H9 (cell line): ENCODE data around the gene MESD. TPM values are rescaled to one million over a fixed set of nuclear protein-coding genes. Genes with fewer than 3 reads are reported as not detected.

Source experiments
- DNase-seq: peaks from one replicate; pipeline ENCODE4 v3.0.0-alpha.2; 2017
- H2AFZ ChIP-seq: one replicate; pipeline ENCODE4 v1.6.1; 2013; ENCODE audit warnings: mild to moderate bottlenecking, low read length, control low read depth, moderate library complexity
- H2AK5ac ChIP-seq: 2 replicates; pipeline ENCODE4 v1.6.1; 2013; ENCODE audit warnings: low read length, control low read depth, mixed read lengths; ENCODE audit not compliant: insufficient read length
- H2BK120ac ChIP-seq: one replicate; pipeline ENCODE4 v1.6.1; 2013; ENCODE audit warnings: low read depth, mild to moderate bottlenecking, low read length, control low read depth, inconsistent platforms; ENCODE audit not compliant: poor library complexity, severe bottlenecking
- H2BK12ac ChIP-seq: 2 replicates; pipeline ENCODE4 v1.6.1; 2013; ENCODE audit warnings: low read length, control low read depth, mixed read lengths, low read depth; ENCODE audit not compliant: insufficient read length
- H2BK15ac ChIP-seq: 2 replicates; pipeline ENCODE4 v1.6.1; 2013; ENCODE audit warnings: low read depth, low read length, control low read depth
- H2BK20ac ChIP-seq: one replicate; pipeline ENCODE4 v1.6.1; 2013; ENCODE audit warnings: low read depth, mild to moderate bottlenecking, low read length, control low read depth, inconsistent platforms; ENCODE audit not compliant: poor library complexity, severe bottlenecking
- H2BK5ac ChIP-seq: 2 replicates; pipeline ENCODE4 v1.6.1; 2013; ENCODE audit warnings: low read length, control low read depth, mixed read lengths; ENCODE audit not compliant: insufficient read length
- H3K14ac ChIP-seq: 2 replicates; pipeline ENCODE4 v1.6.1; 2013; ENCODE audit warnings: low read length, control low read depth; ENCODE audit not compliant: insufficient read depth
- H3K18ac ChIP-seq: 2 replicates; pipeline ENCODE4 v1.6.1; 2013; ENCODE audit warnings: low read depth, mild to moderate bottlenecking, mixed read lengths, low read length, control low read depth; ENCODE audit not compliant: insufficient read length
- H3K23ac ChIP-seq: 2 replicates; pipeline ENCODE4 v1.6.1; 2013; ENCODE audit warnings: low read length, control low read depth, mixed read lengths, low read depth; ENCODE audit not compliant: insufficient read length
- H3K23me2 ChIP-seq: 2 replicates; pipeline ENCODE4 v1.6.1; 2013; ENCODE audit warnings: low read depth, mild to moderate bottlenecking, mixed read lengths, low read length, control low read depth; ENCODE audit not compliant: insufficient read length, poor library complexity, severe bottlenecking
- H3K27ac ChIP-seq: 2 replicates; pipeline ENCODE4 v1.5.1; 2013; ENCODE audit warnings: low read length, control low read depth, mixed read lengths, low read depth; ENCODE audit not compliant: insufficient read length
- H3K27me3 ChIP-seq: 2 replicates; pipeline ENCODE4 v1.6.1; 2013; ENCODE audit warnings: low read length, control low read depth, inconsistent platforms; ENCODE audit not compliant: insufficient read depth
- H3K4ac ChIP-seq: 2 replicates; pipeline ENCODE4 v1.6.1; 2013; ENCODE audit warnings: low read depth, mild to moderate bottlenecking, control low read depth, inconsistent platforms, low read length, moderate library complexity
- H3K4me1 ChIP-seq: 2 replicates; pipeline ENCODE4 v1.6.1; 2013; ENCODE audit warnings: low read length, control low read depth, inconsistent platforms; ENCODE audit not compliant: insufficient read depth
- H3K4me2 ChIP-seq: 2 replicates; pipeline ENCODE4 v1.6.1; 2013; ENCODE audit warnings: low read length, control low read depth, mixed read lengths; ENCODE audit not compliant: insufficient read length, insufficient read depth
- H3K56ac ChIP-seq: 2 replicates; pipeline ENCODE4 v1.6.1; 2013; ENCODE audit warnings: low read depth, mild to moderate bottlenecking, mixed read lengths, low read length, control low read depth; ENCODE audit not compliant: insufficient read length
- H3K79me1 ChIP-seq: 2 replicates; pipeline ENCODE4 v1.6.1; 2013; ENCODE audit warnings: low read depth, mild to moderate bottlenecking, moderate library complexity, low read length, control low read depth, inconsistent platforms; ENCODE audit not compliant: insufficient read depth, poor library complexity, severe bottlenecking
- H3K79me2 ChIP-seq: 2 replicates; pipeline ENCODE4 v1.6.1; 2013; ENCODE audit warnings: low read length, control low read depth, inconsistent platforms; ENCODE audit not compliant: insufficient read depth
- H3K9ac ChIP-seq: 2 replicates; pipeline ENCODE4 v1.6.1; 2013; ENCODE audit warnings: low read length, control low read depth, mixed read lengths; ENCODE audit not compliant: insufficient read length; ENCODE audit errors: extremely low read depth
- H3K9me3 ChIP-seq: one replicate; pipeline ENCODE4 v1.6.1; 2013; ENCODE audit warnings: low read depth, low read length, inconsistent platforms; ENCODE audit not compliant: control insufficient read depth
- H3T11ph ChIP-seq: one replicate; pipeline ENCODE4 v1.6.1; 2013; ENCODE audit warnings: mild to moderate bottlenecking, low read length, control low read depth, inconsistent platforms
- H4K20me1 ChIP-seq: one replicate; pipeline ENCODE4 v1.6.1; 2013; ENCODE audit not compliant: control insufficient read depth, insufficient read length, insufficient read depth
- H4K5ac ChIP-seq: 2 replicates; pipeline ENCODE4 v1.6.1; 2013; ENCODE audit warnings: low read depth, mild to moderate bottlenecking, mixed read lengths, low read length, control low read depth; ENCODE audit not compliant: insufficient read length
- H4K8ac ChIP-seq: replicated peaks from 2 replicates; pipeline ENCODE4 v1.6.1; 2013; ENCODE audit warnings: low read length, control low read depth, mixed read lengths, low read depth; ENCODE audit not compliant: insufficient read length
- H4K91ac ChIP-seq: 2 replicates; pipeline ENCODE4 v1.6.1; 2013; ENCODE audit warnings: low read depth, mild to moderate bottlenecking, moderate library complexity, mixed read lengths, low read length, control low read depth; ENCODE audit not compliant: insufficient read length
- H3K27ac Mint-ChIP-seq, 3 experiments: 2 replicates in 2 of 3; 3 replicates in 1 of 3; pipeline ENCODE4 v1.8.0; 2020 to 2021; ENCODE audit warnings: mixed read lengths in 3 of 3, mild to moderate bottlenecking in 1 of 3, moderate library complexity in 1 of 3
- H3K27me3 Mint-ChIP-seq: 2 replicates; pipeline ENCODE4 v1.8.0; 2021; ENCODE audit warnings: low read depth, mild to moderate bottlenecking, moderate library complexity, mixed read lengths
- H3K36me3 Mint-ChIP-seq, 3 experiments: 2 replicates in 2 of 3; 3 replicates in 1 of 3; pipeline ENCODE4 v1.8.0; 2020 to 2021; ENCODE audit warnings: low read depth in 3 of 3, mixed read lengths in 3 of 3; ENCODE audit not compliant: insufficient read depth in 1 of 3
- H3K4me1 Mint-ChIP-seq, 2 experiments: 2 replicates each; pipeline ENCODE4 v1.8.0; 2020; ENCODE audit warnings: mixed read lengths in 2 of 2
- H3K4me3 Mint-ChIP-seq, 2 experiments: 2 replicates in 1 of 2; 3 replicates in 1 of 2; pipeline ENCODE4 v1.8.0; 2020 to 2021; ENCODE audit warnings: mild to moderate bottlenecking in 2 of 2, mixed read lengths in 2 of 2, moderate library complexity in 1 of 2
- H3K9me3 Mint-ChIP-seq, 2 experiments: 2 replicates in 1 of 2; 3 replicates in 1 of 2; pipeline ENCODE4 v1.8.0; 2020; ENCODE audit warnings: mild to moderate bottlenecking in 2 of 2, mixed read lengths in 2 of 2, moderate library complexity in 1 of 2
- CTCF ChIP-seq: fragments of 200-600 bp; sonication (generic); conservative IDR thresholded peaks from 3 replicates; pipeline ENCODE4 v1.8.0; 2021; ENCODE audit warnings: antibody characterized with exemption, mild to moderate bottlenecking
- WGBS: extraction: QIAGEN DNeasy Blood & Tissue Kit; methylation state at CpG from one replicate; pipeline ENCODE4 v1.1.7; 2013; ENCODE audit warnings: missing lambda C conversion rate, low lambda C conversion rate, mixed read lengths; ENCODE audit not compliant: insufficient read length; ENCODE audit errors: extremely low coverage; 5-methylcytosine and 5-hydroxymethylcytosine counted together
- total RNA-seq: library from RNA; stranded (reverse); gene quantifications from 2 replicates; pipeline ENCODE4 v1.2.1, GENCODE V29; 2021

MESD gene
- total RNA-seq, 1 experiment from 2014 or later: 29.1 TPM

- no peak overlapping the region for H2BK15ac ChIP-seq
- H4K91ac ChIP-seq: no peak overlapping the region
- H3K18ac ChIP-seq: no peak overlapping the region
- peaks cover 7% of the 10 kb centered on the region; the same call in 1 of the 2 replicates for H3K4me1 ChIP-seq
- no peak overlapping the region for H4K8ac ChIP-seq
- no peak overlapping the region for H2BK20ac ChIP-seq
- H2AK5ac ChIP-seq: no peak overlapping the region
- peaks cover 21 to 23% of the 10 kb centered on the region in 2 experiments for H3K4me1 Mint-ChIP-seq
- no peak overlapping the region for H3K27ac Mint-ChIP-seq
- H2BK5ac ChIP-seq: no peak overlapping the region
- no peak overlapping the region for H2BK12ac ChIP-seq
- H4K5ac ChIP-seq: no peak overlapping the region
- no peak for TF ChIP-seq CTCF
- no peak overlapping the region for H3K4me2 ChIP-seq
- no peak overlapping the region for H3K23ac ChIP-seq
- H3K79me1 ChIP-seq: no peaks in the 10 kb centered on the region
- H3K56ac ChIP-seq: no peak overlapping the region
- no peaks in the 10 kb centered on the region for H3K9me3 ChIP-seq
- no peak overlapping the region for H2BK120ac ChIP-seq
- no CpG with 5 or more reads among the region's 8 CpGs for WGBS
- no peaks in the 10 kb centered on the region for H3K79me2 ChIP-seq
- no peak overlapping the region for H3K4me3 Mint-ChIP-seq
- DNase-seq: no peak
- H3K27ac ChIP-seq: no peak overlapping the region
- H3K4ac ChIP-seq: no peak overlapping the region
- H3K9ac ChIP-seq: no peak overlapping the region
- H3K14ac ChIP-seq: no peak overlapping the region
- no peak overlapping the region for H2AFZ ChIP-seq
- H3T11ph ChIP-seq: no peak overlapping the region
- H3K27me3 ChIP-seq: no peaks in the 10 kb centered on the region
- H3K36me3 Mint-ChIP-seq: peaks cover 0 to 8% (median 6%) of the 10 kb centered on the region in 3 experiments; a peak in 5 of 7 replicates
- peaks cover 4 to 8% of the 10 kb centered on the region in 2 experiments for H3K9me3 Mint-ChIP-seq
- no peaks in the 10 kb centered on the region for H3K23me2 ChIP-seq
- 0 out of 2 replicates have a peak, but pooled peaks cover 1% of the 10 kb centered on the region for H3K27me3 Mint-ChIP-seq
- H4K20me1 ChIP-seq: no peaks in the 10 kb centered on the region
These were observed 35.3 kb upstream of the MESD start for GRCh38 chr15:81024936-81025335.
